K562 (cell line): Measurements from ENCODE around the gene DDR2. TPM values are rescaled to one million over a fixed set of nuclear protein-coding genes. Genes with fewer than 3 reads are reported as not detected.

ENCODE experiments used
- ATAC-seq: fragments of 200-7000 bp; cut with Tn5 transposase; 3 replicates; pipeline ENCODE4 v1.9.1; 2020; ENCODE audit warnings: moderate library complexity
- BruUV-seq: library from RNA; stranded (reverse); fragments of 400-500 nt; replicated peaks from 2 replicates; lab custom pipeline; 2021; lab: Mats Ljungman, UMichigan
- CTCF ChIA-PET: fragments of 300-600 bp; formaldehyde crosslinking; extraction: SDS; loops from one replicate; lab custom pipeline; 2021; ENCODE audit warnings: low intra/inter-chr PET ratio; lab: Yijun Ruan, JAX
- POLR2A ChIA-PET: fragments of 300-600, 350-650 bp; sonication (Branson Sonifier 250); formaldehyde crosslinking; extraction: SDS; loops from one replicate; lab custom pipeline; 2021; ENCODE audit warnings: antibody characterized with exemption, inconsistent platforms; lab: Yijun Ruan, JAX
- DNase-seq, 4 experiments: peaks; one replicate each; pipeline versions ENCODE4 v3.0.0 to v3.0.0-alpha.2; 2011 to 2018; ENCODE audit warnings: low spot score in 3 of 4, mixed read lengths in 3 of 4; ENCODE audit errors: extremely low read depth in 1 of 4
- FAIRE-seq: peaks from 2 replicates; lab custom pipeline; 2011; peaks lifted over from hg19 to GRCh38; lab: Jason Lieb, UNC
- H2AFZ ChIP-seq: 2 replicates; pipeline ENCODE4 v1.6.0; 2011; ENCODE audit warnings: low read depth, low read length, control low read depth, inconsistent platforms
- H3K27ac ChIP-seq: fragments of 200-600 bp; 3 replicates; pipeline ENCODE4 v1.8.0; 2011; ENCODE audit warnings: low read depth, mild to moderate bottlenecking, control low read depth, inconsistent platforms, low read length, moderate library complexity, mixed read lengths; ENCODE audit errors: extremely low read depth
- H3K27me3 ChIP-seq, 2 experiments: fragments of 300-600 bp in 1 of 2; 2 replicates in 1 of 2; 3 replicates in 1 of 2; pipeline versions ENCODE4 v1.6.0 to v1.8.0; 2011; ENCODE audit warnings: inconsistent platforms in 2 of 2, low read length in 2 of 2, mild to moderate bottlenecking in 1 of 2, mixed read lengths in 1 of 2, moderate library complexity in 1 of 2; ENCODE audit not compliant: control insufficient read depth in 2 of 2, insufficient read depth in 2 of 2
- H3K36me3 ChIP-seq: fragments of 300-600 bp; 3 replicates; pipeline ENCODE4 v1.8.0; 2011; ENCODE audit warnings: mild to moderate bottlenecking, low read length, inconsistent platforms; ENCODE audit not compliant: control insufficient read depth, insufficient read depth
- H3K4me1 ChIP-seq, 2 experiments: fragments of 200-600 bp in 1 of 2; replicated peaks in 1 of 2; 2 replicates in 1 of 2; 3 replicates in 1 of 2; pipeline versions ENCODE4 v1.5.1 to v1.8.0; 2011; ENCODE audit warnings: inconsistent platforms in 2 of 2, low read length in 2 of 2, mild to moderate bottlenecking in 1 of 2, mixed read lengths in 1 of 2, moderate library complexity in 1 of 2; ENCODE audit not compliant: control insufficient read depth in 2 of 2, insufficient read depth in 2 of 2
- H3K4me2 ChIP-seq: 2 replicates; pipeline ENCODE4 v1.6.1; 2011; ENCODE audit warnings: low read length, control low read depth, inconsistent platforms, mixed read lengths; ENCODE audit not compliant: insufficient read depth
- H3K4me3 ChIP-seq: fragments of 200-600 bp; sonication (generic), shearing (Covaris generic); 2 replicates; pipeline ENCODE4 v1.5.1; 2016; ENCODE audit warnings: control low read depth, inconsistent platforms
- H3K79me2 ChIP-seq: fragments of 200-600 bp; 3 replicates; pipeline ENCODE4 v1.8.0; 2011; ENCODE audit warnings: low read length, inconsistent platforms; ENCODE audit not compliant: control insufficient read depth, insufficient read depth
- H3K9ac ChIP-seq, 2 experiments: 2 replicates each; pipeline versions ENCODE4 v1.6.0 to v1.6.1; 2011; ENCODE audit warnings: low read depth in 2 of 2, low read length in 2 of 2, control low read depth in 1 of 2, inconsistent platforms in 1 of 2, mild to moderate bottlenecking in 1 of 2, mixed read lengths in 1 of 2; ENCODE audit not compliant: insufficient read depth in 1 of 2
- H3K9me1 ChIP-seq: one replicate; pipeline ENCODE4 v1.6.0; 2011; ENCODE audit warnings: inconsistent platforms, mild to moderate bottlenecking, low read length, moderate library complexity; ENCODE audit not compliant: control insufficient read depth, insufficient read depth
- H3K9me3 ChIP-seq: replicated peaks from 2 replicates; pipeline ENCODE4 v1.5.1; 2011; ENCODE audit warnings: low read depth, low read length, inconsistent platforms; ENCODE audit not compliant: control insufficient read depth, insufficient read depth
- H4K20me1 ChIP-seq: replicated peaks from 2 replicates; pipeline ENCODE4 v1.6.1; 2011; ENCODE audit warnings: low read length, inconsistent platforms, mixed read lengths; ENCODE audit not compliant: control insufficient read depth, insufficient read depth
- BDP1 ChIP-seq: IDR thresholded peaks from 3 replicates; pipeline ENCODE4 v1.6.1; 2011; ENCODE audit not compliant: insufficient read length, insufficient read depth
- CCNT2 ChIP-seq: IDR thresholded peaks from 2 replicates; pipeline ENCODE4 v1.6.1; 2011; ENCODE audit warnings: borderline replicate concordance, low read depth, mild to moderate bottlenecking, moderate library complexity, mixed read lengths, low read length; ENCODE audit not compliant: insufficient read length; ENCODE audit errors: extremely low read depth
- CTCFL ChIP-seq: IDR thresholded peaks from 2 replicates; pipeline ENCODE4 v1.6.1; 2011; ENCODE audit warnings: borderline replicate concordance, low read depth, mild to moderate bottlenecking, moderate library complexity, low read length; ENCODE audit not compliant: insufficient read depth, poor library complexity, severe bottlenecking
- NELFE ChIP-seq: IDR thresholded peaks from 2 replicates; pipeline ENCODE4 v1.6.1; 2011; ENCODE audit warnings: mild to moderate bottlenecking; ENCODE audit not compliant: insufficient read depth, insufficient read length
- TBL1XR1 ChIP-seq, 2 experiments: IDR thresholded peaks; 2 replicates each; pipeline ENCODE4 v1.6.1; 2012; ENCODE audit warnings: improper control_type of control experiment in 2 of 2, low read length in 2 of 2, mild to moderate bottlenecking in 1 of 2
- TEAD4 ChIP-seq, 2 experiments: sonication (generic) in 1 of 2; formaldehyde crosslinking in 1 of 2; IDR thresholded peaks; 2 replicates each; pipeline versions ENCODE4 v1.6.1 to v1.8.0; 2012 to 2022; ENCODE audit warnings: borderline replicate concordance in 1 of 2, inconsistent platforms in 1 of 2, low read length in 1 of 2, mild to moderate bottlenecking in 1 of 2, missing genetic modification reagents in 1 of 2
- ZKSCAN3 ChIP-seq: fragments of 250-450 bp; sonication (Bioruptor Pico); IDR thresholded peaks from 2 replicates; pipeline ENCODE4 v1.4.0; 2020
- ZNF143 ChIP-seq: sonication (generic); formaldehyde crosslinking; IDR thresholded peaks from 2 replicates; pipeline ENCODE4 v1.9.0; 2022; ENCODE audit warnings: mild to moderate bottlenecking, missing genetic modification reagents
- WGBS: fragments of 100-300 bp; shearing (Covaris generic); methylation state at CpG from one replicate; pipeline ENCODE4 v1.1.6; 2016; ENCODE audit warnings: low coverage, mixed read lengths; ENCODE audit not compliant: insufficient coverage; ENCODE audit errors: missing lambda C conversion rate; 5-methylcytosine and 5-hydroxymethylcytosine counted together
- in situ Hi-C: fragments of 300-500 bp; cut with MboI; formaldehyde crosslinking; loops from 4 replicates; pipeline ENCODE4 v1.15.0; 2018; ENCODE audit warnings: inconsistent platforms, mixed read lengths
- intact Hi-C: fragments of 100-400 bp; cut with micrococcal nuclease; formaldehyde crosslinking; loops from 2 replicates; pipeline ENCODE4 v1.14.2; 2022
- polyA plus RNA-seq, 8 experiments: library from polyadenylated mRNA; depleted of rRNA in 4 of 8; stranded (reverse) in 5 of 8; unstranded in 3 of 8; fragments of >200 nt; fragmentation: Nextera tagmentation in 2 of 8; fragmentation: Illumina TruSeq in 1 of 8; extraction: Ambion mirVana in 2 of 8; extraction: Trizol in 1 of 8; gene quantifications; 2 replicates each; pipeline versions ENCODE4 v1.2.1 to v1.2.3, GENCODE V29; 2011 to 2014; ENCODE audit warnings: inconsistent platforms in 1 of 8, missing spikeins in 1 of 8
- total RNA-seq, 7 experiments: library from RNA; depleted of rRNA in 6 of 7; stranded (reverse); fragments of >200 nt in 6 of 7; fragmentation: Illumina TruSeq in 2 of 7; extraction: Trizol in 2 of 7; gene quantifications; 2 replicates each; pipeline versions ENCODE4 v1.2.1 to v1.2.3, GENCODE V29; 2011 to 2021; ENCODE audit warnings: low replicate concordance in 1 of 7

Gene DDR2
- total and polyA plus RNA-seq, 9 of the 15 experiments (the other 6 are each of a cell fraction or from before 2014, with no cell fraction given) = 0.36 to 2.0 (median 1.1) TPM

- TF ChIP-seq ZNF143 (CRISPR knock-in tag) = no peak
- TF ChIP-seq BDP1 = no peak
- no peak for TF ChIP-seq CTCFL
These were observed 141.7 kb downstream of the DDR2 start (continued) for GRCh38 chr1:162774007-162774406.

GRCh38 chr1:162779043-162779442, 146.8 kb downstream of the DDR2 start:
- POLR2A ChIA-PET = interaction anchor here (1.1 to 1.7 kb wide), 3 partner anchors 8 to 124 kb away, joined by 3 to 5 read pairs (median 3); no protein-coding TSS in a partner anchor
- CTCF ChIA-PET = no interaction called here
- Histone ChIP-seq H3K27ac (no peak overlapping the region), H3K4me3 (no peak overlapping the region), H4K20me1 (no peaks in the 10 kb centered on the region), H2AFZ (no peak overlapping the region), H3K27me3 (no peaks in the 10 kb centered on the region), H3K9me3 (no peaks in the 10 kb centered on the region), H3K4me1 (no peaks in the 10 kb centered on the region), H3K9ac (no peak overlapping the region), H3K4me2 (no peak overlapping the region), H3K36me3 (no peaks in the 10 kb centered on the region), H3K9me1 (no peaks in the 10 kb centered on the region), H3K79me2 (no peaks in the 10 kb centered on the region)
- intact Hi-C loops (no loop called here), in situ Hi-C loops (no loop called here)
- no peak for TF ChIP-seq ZKSCAN3 (CRISPR knock-in tag)
- no peak for TF ChIP-seq TEAD4 (IDR thresholded peaks at IDR 0.05; ENCODE audit: low read length)
- TF ChIP-seq TEAD4 (CRISPR knock-in tag; IDR thresholded peaks at IDR 0.05; ENCODE audit: borderline replicate concordance) = no peak
- no peak for TF ChIP-seq CCNT2
- TF ChIP-seq TBL1XR1 (IDR thresholded peaks at IDR 0.05; ENCODE audit: low read length in 2 of 2) = no peak
- no peak for TF ChIP-seq NELFE
- 32% methylated on average over 1 of the region's 1 CpG for WGBS
- DNase-seq (no peak), ATAC-seq (no peak), FAIRE-seq (no peak)
- BruUV-seq = no TSS peak
